ENCODE results near the gene GLUD1.
A peak's percentile ranks its signal among the peaks of the same experiment; 100 is the strongest.
"Not testable (repeated sequence)": the region's sequence is repeated elsewhere in the genome, so short reads cannot be mapped to it uniquely, and the experiment has no call there.

GLUD1 gene

GRCh38 chr10:87045434-87045938 lies 49.2 kb downstream of the GLUD1 start:
- DNase-seq (ENCODE audit: low read depth in 3 of 3) = no peak

GRCh38 chr10:87043579-87043978 lies 51.1 kb downstream of the GLUD1 start:
- DNase-seq (ENCODE audit: low read depth in 3 of 3) = not testable (repeated sequence)

GRCh38 chr10:87038786-87039185 lies 55.9 kb downstream of the GLUD1 start:
- no peak for DNase-seq (ENCODE audit: low read depth in 3 of 3)

GRCh38 chr10:87038286-87038717 lies 56.3 kb downstream of the GLUD1 start:
- DNase-seq (ENCODE audit: low read depth in 3 of 3) = no peak

GRCh38 chr10:87036623-87037022 lies 58.0 kb downstream of the GLUD1 start:
- no peak for DNase-seq (ENCODE audit: low read depth in 3 of 3)

- DNase-seq (ENCODE audit: low read depth in 3 of 3) = no peak
Observed at GRCh38 chr10:87030912-87031635, 63.6 kb downstream of the GLUD1 start.

GRCh38 chr10:87030419-87030818 lies 64.2 kb downstream of the GLUD1 start:
- not testable (repeated sequence) for DNase-seq (ENCODE audit: low read depth in 3 of 3)

GRCh38 chr10:87026747-87027508 lies 67.7 kb downstream of the GLUD1 start:
- DNase-seq (ENCODE audit: low read depth in 3 of 3) = not testable (repeated sequence)

GRCh38 chr10:87025285-87025958 lies 69.2 kb downstream of the GLUD1 start:
- DNase-seq (ENCODE audit: low read depth in 3 of 3) = peak in 1 of 3 donors; percentile 30

GRCh38 chr10:87020056-87020455 lies 74.6 kb downstream of the GLUD1 start, which contains the start of gene FAM25A:
FAM25A (plus strand) TSS chr10:87020294; CDS start chr10:87020325, 31 bp downstream.
- DNase-seq (ENCODE audit: low read depth in 3 of 3) = not testable (repeated sequence)

- not testable (repeated sequence) for DNase-seq (ENCODE audit: low read depth in 3 of 3)
Observed at GRCh38 chr10:87019504-87019903, 75.1 kb downstream of the GLUD1 start.

GRCh38 chr10:87019066-87019465 lies 75.6 kb downstream of the GLUD1 start:
- DNase-seq (ENCODE audit: low read depth in 3 of 3) = not testable (repeated sequence)

GRCh38 chr10:87018127-87018526 lies 76.5 kb downstream of the GLUD1 start:
- not testable (repeated sequence) for DNase-seq (ENCODE audit: low read depth in 3 of 3)

GRCh38 chr10:87014986-87015716 lies 79.5 kb downstream of the GLUD1 start:
- not testable (repeated sequence) for DNase-seq (ENCODE audit: low read depth in 3 of 3)

- DNase-seq (ENCODE audit: low read depth in 3 of 3) = not testable (repeated sequence)
Observed at GRCh38 chr10:87013528-87013927, 81.1 kb downstream of the GLUD1 start.

GRCh38 chr10:87009134-87009696 lies 85.4 kb downstream of the GLUD1 start:
- not testable (repeated sequence) for DNase-seq (ENCODE audit: low read depth in 3 of 3)

- not testable (repeated sequence) for DNase-seq (ENCODE audit: low read depth in 3 of 3)
Observed at GRCh38 chr10:87008303-87008702, 86.3 kb downstream of the GLUD1 start.

GRCh38 chr10:87007674-87008073 lies 87.0 kb downstream of the GLUD1 start:
- not testable (repeated sequence) for DNase-seq (ENCODE audit: low read depth in 3 of 3)

- not testable (repeated sequence) for DNase-seq (ENCODE audit: low read depth in 3 of 3)
Observed at GRCh38 chr10:87007124-87007523, 87.5 kb downstream of the GLUD1 start.

GRCh38 chr10:87000491-87000890 lies 94.2 kb downstream of the GLUD1 start:
- no peak for DNase-seq (ENCODE audit: low read depth in 3 of 3)

Data from stimulated activated CD4-positive, alpha-beta T cell treated with anti-CD3 and anti-CD28 coated beads, TNF-alpha, amount 100 ng/mL, for 48 hours (primary cell).